GM21717 (cell line): ENCODE data around the gene SPATA46.
"Not testable (repeated sequence)": the region's sequence is repeated elsewhere in the genome, so short reads cannot be mapped to it uniquely, and the experiment has no call there.

ENCODE experiments used
- ATAC-seq: cut with Tn5 transposase; IDR thresholded peaks from one replicate; pipeline ENCODE4 v1.9.1; 2021; ENCODE audit warnings: mild to moderate bottlenecking, moderate library complexity; ENCODE audit not compliant: unreplicated experiment

The SPATA46 gene

DNA sequence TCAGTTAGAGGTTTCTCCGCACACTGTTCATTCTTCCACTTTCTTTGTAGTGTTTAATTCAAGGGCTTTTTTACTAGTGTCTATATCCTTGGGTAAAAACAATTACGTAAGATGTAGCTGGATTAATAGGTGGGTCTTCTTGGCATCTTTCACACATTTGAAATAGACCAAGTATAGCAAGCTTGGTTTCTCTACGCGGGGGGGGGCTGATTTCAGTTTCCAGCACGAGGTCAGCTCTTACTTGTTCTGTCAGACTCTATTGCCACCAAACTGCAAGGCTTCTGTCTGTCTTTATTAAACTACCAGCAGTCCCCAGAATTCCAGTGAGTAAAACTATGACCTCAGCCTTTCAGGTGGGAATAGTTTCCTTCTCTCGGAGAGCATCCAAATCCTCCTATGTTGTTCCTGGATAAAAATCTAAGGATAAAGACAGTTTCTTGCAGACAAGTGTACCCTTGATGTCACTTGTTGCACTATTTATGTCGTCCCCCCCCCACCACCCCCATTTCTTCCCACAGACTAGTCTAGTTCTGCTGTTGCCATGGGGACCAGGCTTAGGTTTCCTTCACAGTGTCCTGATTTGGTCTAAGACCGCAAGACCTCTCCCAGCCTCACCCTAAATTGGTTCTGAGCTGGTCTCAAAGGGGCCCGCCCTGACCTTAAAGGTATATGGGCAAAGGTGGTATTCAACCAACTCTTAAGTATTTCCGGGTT is 17.0 kb downstream of the SPATA46 start:
- no peak for ATAC-seq

GRCh38 chr1:162358928-162359327 is 17.7 kb downstream of the SPATA46 start:
- ATAC-seq, result no peak

DNA sequence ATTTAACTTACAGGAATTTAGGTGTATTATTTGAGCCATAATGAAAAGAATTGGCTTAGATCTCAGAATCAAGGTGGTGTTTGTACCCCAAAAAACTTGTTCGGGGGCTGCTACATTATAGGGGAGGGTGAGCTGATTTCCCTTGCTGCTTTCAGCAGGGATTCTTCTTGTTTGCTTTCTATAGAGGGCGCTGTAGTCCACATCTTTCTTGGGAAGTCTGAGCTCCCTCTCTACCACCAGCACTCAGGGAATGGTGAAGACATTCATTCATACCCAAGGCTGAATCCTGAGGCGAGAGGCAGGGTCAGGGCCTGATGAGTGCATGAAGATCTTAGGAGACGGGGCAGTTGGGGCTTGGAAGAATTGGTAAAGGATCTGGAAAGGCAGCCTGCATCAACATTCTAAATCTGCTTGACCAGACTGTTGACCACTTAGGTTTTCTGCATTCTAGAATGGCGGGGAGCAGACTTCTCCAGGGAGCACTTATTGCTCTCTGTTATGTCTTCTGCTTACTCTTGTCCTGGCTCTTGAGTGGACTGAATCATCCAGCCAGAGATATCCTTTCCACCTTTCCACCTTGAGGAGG is 18.9 kb downstream of the SPATA46 start:
- no peak for ATAC-seq

- no peak for ATAC-seq
Measured at GRCh38 chr1:162353702-162354101, 23.0 kb downstream of the SPATA46 start.

- no peak for ATAC-seq
Measured at GRCh38 chr1:162353078-162353477, 23.6 kb downstream of the SPATA46 start.

DNA sequence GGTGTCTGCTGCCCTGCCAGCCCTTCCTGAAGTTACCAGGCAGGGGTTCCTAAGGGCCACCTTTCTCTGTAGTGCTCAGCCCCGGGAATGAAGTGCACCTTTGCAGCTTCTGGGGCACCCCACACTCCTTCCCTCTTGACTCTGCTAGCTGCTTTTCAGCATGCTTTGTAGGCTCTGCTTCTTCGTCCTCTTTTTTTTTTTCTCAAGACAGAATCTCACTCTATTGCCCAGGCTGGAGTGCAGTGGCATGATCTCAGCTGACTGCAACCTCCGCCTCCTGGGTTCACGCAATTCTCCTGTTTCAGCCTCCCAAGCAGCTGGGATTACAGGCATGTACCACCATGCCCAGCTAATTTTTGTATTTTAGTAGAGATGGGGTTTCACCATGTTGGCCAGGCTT is 24.8 kb downstream of the SPATA46 start:
- not testable (repeated sequence) for ATAC-seq

GRCh38 chr1:162351246-162351842 is 25.3 kb downstream of the SPATA46 start:
- no peak for ATAC-seq

DNA sequence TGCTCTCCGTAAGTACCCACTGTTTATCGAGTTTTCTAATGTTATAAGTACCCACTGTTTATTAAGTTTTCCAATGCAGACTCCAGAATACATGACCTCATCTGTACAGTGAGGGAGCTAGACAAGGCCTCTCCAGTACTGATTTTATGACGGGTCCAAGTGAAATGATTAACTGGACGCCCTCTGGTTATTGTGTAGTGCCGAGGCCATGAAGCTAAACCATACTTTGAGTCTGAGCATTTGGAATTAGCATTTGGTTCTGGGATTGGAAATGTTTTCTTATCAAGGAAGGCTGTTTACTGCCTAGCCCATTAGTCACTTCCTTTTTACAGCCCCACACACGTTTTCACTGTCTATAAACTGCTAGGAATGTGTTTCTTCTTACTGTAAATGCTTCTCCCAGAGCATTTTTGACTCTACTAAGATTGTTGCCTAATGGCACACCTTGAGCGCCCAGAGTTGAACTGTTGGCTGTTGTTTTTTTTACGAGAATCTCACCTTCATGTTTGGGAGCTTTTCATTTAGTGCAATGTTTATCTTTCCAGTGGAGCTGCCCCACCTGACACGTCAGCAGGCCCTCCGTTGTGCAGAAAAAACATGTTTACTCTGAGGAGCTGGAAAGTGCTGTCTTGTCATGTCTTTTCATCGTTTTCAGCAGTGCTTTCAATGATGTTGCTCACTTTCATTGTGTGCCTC is 26.9 kb downstream of the SPATA46 start:
- ATAC-seq, result no peak

DNA sequence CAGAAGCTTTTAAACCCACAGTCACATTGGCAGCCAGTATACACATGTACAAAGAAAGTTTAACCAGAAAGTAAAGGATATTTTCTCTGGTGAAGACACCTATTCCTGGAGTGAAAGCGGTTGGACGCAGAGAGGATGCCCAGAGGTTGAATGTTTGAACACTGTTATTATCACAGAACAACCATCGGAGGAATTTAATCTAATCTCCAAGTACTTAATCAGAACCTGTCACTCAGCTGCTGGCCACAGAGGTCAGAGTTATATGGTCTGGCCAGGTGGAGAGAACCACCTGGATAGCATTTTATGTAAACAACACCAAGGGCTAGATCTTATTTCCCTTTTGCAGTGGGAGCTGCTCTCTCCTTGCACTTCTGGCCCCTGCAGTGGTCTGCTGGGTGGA is 29.4 kb downstream of the SPATA46 start:
- no peak for ATAC-seq

DNA sequence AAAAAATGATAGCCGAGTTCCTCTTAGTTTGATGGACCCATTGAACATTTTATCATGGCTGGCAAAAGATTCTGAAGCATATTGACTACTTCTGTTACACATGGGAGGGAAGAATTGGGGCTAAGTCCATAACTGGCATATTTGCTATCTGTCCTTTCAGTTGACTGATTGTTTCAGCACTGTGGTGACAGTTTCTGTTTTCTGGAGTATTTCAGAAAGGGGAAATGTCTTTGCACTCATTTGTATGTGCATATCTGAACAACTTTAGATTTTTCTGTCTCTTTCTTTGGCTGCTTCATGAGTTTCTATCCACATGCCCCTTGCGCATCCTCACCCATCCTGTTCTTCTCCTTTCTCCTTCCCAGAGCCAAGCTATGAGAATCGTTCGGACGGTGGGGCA is 33.2 kb downstream of the SPATA46 start:
- ATAC-seq, result no peak

DNA sequence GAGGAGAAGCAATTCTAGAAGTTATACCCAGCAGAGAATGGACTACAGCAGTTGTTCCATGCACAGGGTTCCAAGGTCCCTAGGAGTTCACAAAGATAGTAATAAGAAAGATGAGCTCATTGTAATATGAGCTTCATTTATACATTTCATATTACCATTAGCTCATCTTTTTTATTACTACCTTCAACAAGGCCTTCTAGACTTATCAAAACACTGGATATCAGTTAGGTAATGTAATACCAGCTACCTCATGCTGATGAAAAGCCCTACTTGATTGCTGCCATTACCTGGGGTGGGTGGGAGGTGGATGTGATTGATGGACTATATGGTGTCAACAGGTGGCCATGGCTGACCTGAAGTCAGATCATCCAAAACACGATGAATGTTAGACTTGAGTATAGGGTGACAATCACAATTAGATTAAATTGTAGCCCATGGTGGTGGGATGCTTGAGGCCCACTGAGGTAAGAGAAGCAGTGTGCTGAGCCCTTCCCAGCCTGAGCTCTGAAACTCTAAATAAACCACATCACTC is 34.1 kb downstream of the SPATA46 start:
- ATAC-seq, result no peak

DNA sequence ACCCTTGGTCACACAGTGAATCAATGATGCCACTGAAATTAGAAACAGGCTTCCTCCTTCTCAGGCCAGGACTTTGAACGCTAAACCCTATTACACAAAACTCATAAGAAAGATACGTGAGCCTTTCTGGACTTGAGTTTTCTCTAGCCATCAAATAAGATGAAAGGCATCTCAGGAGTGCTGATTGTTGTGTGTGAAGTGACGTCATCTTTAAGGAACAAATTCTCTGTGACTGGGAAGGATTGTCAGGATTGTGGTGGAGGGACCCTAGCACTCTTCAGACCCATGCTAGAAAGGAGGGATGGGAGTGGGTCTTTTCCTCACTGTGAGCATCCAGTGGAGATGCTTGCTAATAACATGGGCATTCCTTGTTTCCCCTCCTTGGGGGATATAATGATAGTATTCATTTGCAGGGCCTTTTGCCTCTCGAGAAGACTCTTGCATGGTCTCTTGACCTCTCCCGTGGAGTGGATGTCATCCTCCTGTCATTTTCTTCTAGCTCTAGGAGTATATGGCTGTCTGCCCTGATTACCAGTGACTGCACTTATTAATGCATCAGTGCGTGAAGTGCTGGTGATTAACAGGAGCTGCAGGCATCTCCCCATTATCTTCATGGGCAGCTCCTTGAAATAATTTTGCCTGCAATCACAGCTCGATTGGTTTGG is 39.9 kb downstream of the SPATA46 start:
- ATAC-seq, result no peak

- ATAC-seq, result no peak
Measured at GRCh38 chr1:162335126-162335525, 41.5 kb downstream of the SPATA46 start.

- ATAC-seq, result no peak
Measured at GRCh38 chr1:162333991-162334390, 42.7 kb downstream of the SPATA46 start.

DNA sequence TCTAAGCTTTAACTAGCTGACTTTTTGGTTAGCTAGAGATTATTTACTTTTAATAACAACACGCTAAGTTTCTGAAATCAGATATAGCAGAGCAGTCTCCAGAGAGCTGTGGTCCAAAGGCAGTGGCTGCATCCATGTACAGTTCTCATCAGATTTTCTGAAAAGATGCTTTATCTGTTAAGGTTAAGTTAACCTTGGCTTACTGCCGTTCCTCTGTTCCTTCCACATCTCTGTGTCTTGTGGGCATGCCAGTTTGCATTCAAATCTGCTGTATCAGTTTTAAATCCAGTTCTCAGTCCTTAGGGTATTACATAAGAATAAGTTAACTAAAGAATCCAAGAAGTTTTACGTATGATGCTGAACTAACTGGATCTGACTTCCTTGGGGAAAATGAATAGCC is 46.8 kb downstream of the SPATA46 start:
- ATAC-seq, result no peak

DNA sequence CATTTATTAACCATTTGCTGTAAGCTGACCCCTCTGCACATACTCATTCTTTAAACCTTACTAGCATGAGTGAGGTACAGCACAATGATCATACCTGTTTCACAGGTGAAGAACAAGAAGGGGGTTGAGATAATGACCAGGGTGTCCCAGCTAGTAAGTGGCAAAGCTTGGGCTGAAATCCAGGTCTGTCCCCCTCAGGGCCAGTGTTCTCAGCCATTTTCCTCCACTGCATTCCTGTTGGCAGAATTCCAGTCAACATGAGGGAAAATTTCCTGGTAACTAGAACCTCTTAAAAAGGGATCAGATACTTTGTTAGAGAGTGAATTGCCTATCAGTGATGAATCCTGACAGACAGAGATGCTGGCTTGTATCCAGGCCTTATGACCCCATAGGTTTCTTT is 48.1 kb downstream of the SPATA46 start:
- ATAC-seq, result no peak

DNA sequence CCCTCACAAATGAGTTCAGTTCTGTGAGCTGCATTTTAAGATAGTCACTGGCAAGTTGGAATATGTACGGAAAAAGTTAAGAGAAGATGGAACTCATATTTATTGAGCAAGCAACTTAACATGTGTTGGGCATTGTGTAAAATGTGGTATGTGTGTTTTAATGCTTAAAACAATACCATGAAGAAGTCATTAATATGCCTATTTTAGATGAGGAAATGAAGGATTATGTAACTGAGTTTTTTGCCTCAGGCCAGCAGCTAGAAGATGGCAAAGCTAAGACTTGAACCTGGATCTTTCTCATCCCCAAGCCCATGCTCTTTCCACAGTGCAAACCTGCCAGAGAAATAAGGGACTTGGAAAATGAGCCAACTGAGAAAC is 48.9 kb downstream of the SPATA46 start:
- no peak for ATAC-seq

DNA sequence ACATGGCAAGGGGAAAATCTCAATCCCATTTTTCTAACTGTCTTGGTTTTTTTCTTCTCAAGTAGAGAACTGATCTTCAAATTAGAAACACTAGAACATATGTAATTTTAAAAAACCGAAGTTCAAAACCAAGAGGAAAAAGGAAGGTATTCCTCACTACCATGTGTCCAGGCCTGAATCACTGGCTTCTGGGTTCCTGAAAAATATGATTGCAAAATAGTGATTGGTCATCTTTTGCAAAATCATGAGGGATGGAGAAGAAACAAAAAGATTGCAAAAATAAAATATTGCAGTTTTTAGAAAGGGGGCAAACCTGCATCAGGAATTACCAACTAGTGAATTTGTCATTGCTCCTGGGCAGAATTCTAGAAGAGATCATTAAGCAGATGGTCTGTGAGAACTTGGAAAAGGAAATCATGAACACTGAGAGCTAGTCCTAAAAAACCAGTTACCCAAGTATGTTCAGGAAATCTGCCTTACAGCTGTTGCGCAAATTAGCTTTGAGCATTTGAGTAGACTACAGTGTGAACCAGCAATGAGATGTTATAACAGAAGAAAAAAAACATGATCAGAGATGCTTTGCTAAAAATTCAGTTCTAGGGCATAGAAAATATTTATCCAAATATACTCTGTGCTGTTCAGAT is 49.4 kb downstream of the SPATA46 start:
- ATAC-seq, result no peak

DNA sequence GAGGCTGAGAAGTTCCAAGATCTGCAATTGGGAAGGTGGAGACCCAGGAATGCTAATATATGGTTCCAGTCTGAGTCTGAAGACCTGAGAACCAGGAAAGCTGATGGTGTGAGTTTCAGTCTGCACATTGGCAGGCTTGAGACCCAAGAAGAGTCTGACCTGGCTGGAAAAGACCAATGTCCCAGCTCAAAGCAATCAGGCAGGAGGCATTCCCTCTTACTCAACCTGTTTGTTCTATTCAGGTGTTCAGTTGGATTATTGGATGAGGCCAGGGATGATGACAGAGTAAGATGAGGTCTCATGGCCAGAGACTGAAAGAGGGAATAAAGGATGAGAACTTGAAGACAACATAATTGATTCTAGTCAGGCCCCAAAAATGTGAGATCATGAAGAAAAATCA is 50.1 kb downstream of the SPATA46 start:
- ATAC-seq, result no peak

DNA sequence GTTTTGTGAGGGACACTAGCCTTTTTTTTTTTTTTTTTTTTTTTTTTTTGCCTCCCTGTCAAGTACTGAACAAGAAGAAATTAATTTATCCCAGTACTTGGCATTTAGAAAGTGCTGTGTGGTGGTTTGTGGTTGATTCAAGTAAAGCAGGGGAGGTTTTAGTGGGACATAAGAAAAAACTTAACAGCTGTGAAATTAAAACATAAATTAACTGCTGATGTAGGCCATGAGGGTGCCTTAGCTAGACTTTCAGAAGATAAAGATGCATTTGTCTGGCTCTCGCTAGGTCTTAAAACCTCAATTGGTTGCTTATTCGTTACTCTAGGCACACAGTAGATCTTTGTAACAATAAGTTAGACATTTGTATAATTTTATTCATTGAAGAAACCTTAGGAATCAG is 52.3 kb downstream of the SPATA46 start:
- no peak for ATAC-seq
